HL-60 (cell line): Measurements from ENCODE around the gene RAI1.

Experiments
- DNase-seq, 2 experiments: peaks; one replicate each; pipeline ENCODE4 v3.0.0-alpha.2; 2010 to 2020; ENCODE audit warnings: low read depth in 1 of 2, low spot score in 1 of 2
- H3K27ac ChIP-seq: fragments of 250-450 bp; sonication (Bioruptor Pico); replicated peaks from 2 replicates; pipeline ENCODE4 v1.5.1; 2020; ENCODE audit warnings: mild to moderate bottlenecking, moderate library complexity
- H3K27me3 ChIP-seq: fragments of 250-450 bp; sonication (Bioruptor Pico); 2 replicates; pipeline ENCODE4 v1.5.1; 2021; ENCODE audit warnings: mild to moderate bottlenecking, moderate library complexity; ENCODE audit not compliant: insufficient read depth, poor library complexity, severe bottlenecking
- H3K4me3 ChIP-seq: replicated peaks from 2 replicates; pipeline ENCODE4 v1.5.1; 2011; ENCODE audit warnings: mild to moderate bottlenecking, control low read depth, low read length; ENCODE audit not compliant: insufficient read depth
- CTCF ChIP-seq: IDR thresholded peaks from one replicate; pipeline ENCODE4 v1.5.1; 2011; ENCODE audit warnings: low read length, control low read depth, inconsistent platforms; ENCODE audit not compliant: insufficient read depth
- GABPA ChIP-seq: IDR thresholded peaks from 2 replicates; pipeline ENCODE4 v1.6.1; 2012; ENCODE audit warnings: low read depth
- POLR2AphosphoS5 ChIP-seq: IDR thresholded peaks from 2 replicates; pipeline ENCODE4 v1.6.1; 2012; ENCODE audit warnings: low read depth
- SPI1 ChIP-seq: IDR thresholded peaks from 2 replicates; pipeline ENCODE4 v1.6.1; 2012; ENCODE audit warnings: low read depth, mild to moderate bottlenecking, borderline replicate concordance
- TF ChIP-seq, protein P1 (sequence below): IDR thresholded peaks from 2 replicates; pipeline ENCODE4 v1.6.1; 2012; ENCODE audit warnings: low read depth; ENCODE audit not compliant: insufficient replicate concordance

RAI1 gene

GRCh38 chr17:17650959-17651358 is 30.3 kb upstream of the RAI1 start:
- DNase-seq, result no peak
- Histone ChIP-seq H3K4me3 (no peak overlapping the region), H3K27ac (no peak overlapping the region), H3K27me3 (no peaks in the 10 kb centered on the region)
- TF ChIP-seq SPI1, result no peak
- no peak for TF ChIP-seq GABPA
- TF ChIP-seq CTCF, result no peak
- no peak for TF ChIP-seq POLR2AphosphoS5
- TF ChIP-seq, protein P1, sequence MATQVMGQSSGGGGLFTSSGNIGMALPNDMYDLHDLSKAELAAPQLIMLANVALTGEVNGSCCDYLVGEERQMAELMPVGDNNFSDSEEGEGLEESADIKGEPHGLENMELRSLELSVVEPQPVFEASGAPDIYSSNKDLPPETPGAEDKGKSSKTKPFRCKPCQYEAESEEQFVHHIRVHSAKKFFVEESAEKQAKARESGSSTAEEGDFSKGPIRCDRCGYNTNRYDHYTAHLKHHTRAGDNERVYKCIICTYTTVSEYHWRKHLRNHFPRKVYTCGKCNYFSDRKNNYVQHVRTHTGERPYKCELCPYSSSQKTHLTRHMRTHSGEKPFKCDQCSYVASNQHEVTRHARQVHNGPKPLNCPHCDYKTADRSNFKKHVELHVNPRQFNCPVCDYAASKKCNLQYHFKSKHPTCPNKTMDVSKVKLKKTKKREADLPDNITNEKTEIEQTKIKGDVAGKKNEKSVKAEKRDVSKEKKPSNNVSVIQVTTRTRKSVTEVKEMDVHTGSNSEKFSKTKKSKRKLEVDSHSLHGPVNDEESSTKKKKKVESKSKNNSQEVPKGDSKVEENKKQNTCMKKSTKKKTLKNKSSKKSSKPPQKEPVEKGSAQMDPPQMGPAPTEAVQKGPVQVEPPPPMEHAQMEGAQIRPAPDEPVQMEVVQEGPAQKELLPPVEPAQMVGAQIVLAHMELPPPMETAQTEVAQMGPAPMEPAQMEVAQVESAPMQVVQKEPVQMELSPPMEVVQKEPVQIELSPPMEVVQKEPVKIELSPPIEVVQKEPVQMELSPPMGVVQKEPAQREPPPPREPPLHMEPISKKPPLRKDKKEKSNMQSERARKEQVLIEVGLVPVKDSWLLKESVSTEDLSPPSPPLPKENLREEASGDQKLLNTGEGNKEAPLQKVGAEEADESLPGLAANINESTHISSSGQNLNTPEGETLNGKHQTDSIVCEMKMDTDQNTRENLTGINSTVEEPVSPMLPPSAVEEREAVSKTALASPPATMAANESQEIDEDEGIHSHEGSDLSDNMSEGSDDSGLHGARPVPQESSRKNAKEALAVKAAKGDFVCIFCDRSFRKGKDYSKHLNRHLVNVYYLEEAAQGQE, result no peak

DNA sequence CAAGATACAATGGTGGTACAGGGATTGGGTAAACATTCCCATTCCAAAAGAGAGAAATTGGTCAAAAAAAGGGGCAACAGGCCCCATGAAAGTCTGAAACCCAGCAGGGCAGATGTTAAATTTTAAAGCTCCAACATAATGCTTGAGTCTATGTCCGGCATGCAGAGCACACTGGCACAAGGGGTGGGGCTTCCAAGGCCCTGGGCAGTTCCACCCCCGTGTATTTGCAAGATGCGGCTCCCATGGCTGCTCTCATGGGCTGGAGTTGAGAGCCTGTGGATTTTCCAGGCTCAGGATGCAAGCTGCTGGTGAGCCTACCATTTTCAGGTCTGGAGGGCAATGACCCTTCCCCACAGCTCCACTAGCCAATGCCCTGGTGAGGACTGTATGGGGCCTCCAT is 27.9 kb upstream of the RAI1 start:
- H3K27ac ChIP-seq, result no peak overlapping the region
- TF ChIP-seq POLR2AphosphoS5 (no peak), GABPA (no peak), CTCF (no peak), SPI1 (no peak)
- TF ChIP-seq, protein P1, result no peak

DNA sequence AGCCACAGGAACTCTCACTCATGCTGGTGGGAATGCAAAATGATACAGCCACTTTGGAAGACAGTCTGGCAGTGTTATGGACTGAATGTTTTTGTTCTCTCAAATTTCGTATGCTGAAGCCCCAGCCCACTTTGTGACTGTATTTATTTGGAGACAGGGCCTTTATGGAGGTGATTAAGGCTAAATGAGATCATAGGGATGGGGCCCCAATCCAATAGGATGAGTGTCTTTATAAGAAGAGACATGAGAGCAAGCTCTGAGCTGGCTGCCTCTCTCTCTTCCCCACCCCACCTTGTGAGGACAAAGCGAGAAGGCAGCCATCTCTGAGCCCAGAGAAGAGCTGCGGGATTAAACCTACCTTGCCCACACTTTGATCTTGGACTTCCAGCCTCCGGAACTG is 21.9 kb upstream of the RAI1 start:
- no peak for DNase-seq
- TF ChIP-seq GABPA, result no peak
- TF ChIP-seq, protein P1, result no peak
- TF ChIP-seq POLR2AphosphoS5, result no peak
- no peak for TF ChIP-seq CTCF
- no peak for TF ChIP-seq SPI1
- H3K27me3 ChIP-seq, result no peaks in the 10 kb centered on the region
- H3K4me3 ChIP-seq, result no peak overlapping the region
- H3K27ac ChIP-seq, result no peak overlapping the region

More for the DNA sequence above, 27.9 kb upstream of the RAI1 start:
- no peaks in the 10 kb centered on the region for H3K27me3 ChIP-seq
- DNase-seq, result no peak
- H3K4me3 ChIP-seq, result no peak overlapping the region
